HEK293 (cell line): ENCODE data around the gene AKAP12.
A peak's percentile ranks its signal among the peaks of the same experiment; 100 is the strongest.

Experiments used
- GFI1B ChIP-seq: fragments of 450-650 bp; formaldehyde crosslinking; IDR thresholded peaks from 2 replicates; pipeline ENCODE4 v1.5.1; 2016; ENCODE audit warnings: missing biosample characterization, missing genetic modification characterization
- GLIS1 ChIP-seq: fragments of 450-650 bp; formaldehyde crosslinking; IDR thresholded peaks from 2 replicates; pipeline ENCODE4 v1.5.1; 2016; ENCODE audit warnings: missing biosample characterization, missing genetic modification characterization
- GLIS2 ChIP-seq: fragments of 450-650 bp; formaldehyde crosslinking; IDR thresholded peaks from 2 replicates; pipeline ENCODE4 v1.5.1; 2016; ENCODE audit warnings: missing biosample characterization, missing genetic modification characterization
- INSM2 ChIP-seq: fragments of 450-650 bp; formaldehyde crosslinking; IDR thresholded peaks from 2 replicates; pipeline ENCODE4 v1.5.1; 2016; ENCODE audit warnings: missing biosample characterization, missing genetic modification characterization
- PRDM10 ChIP-seq: fragments of 450-650 bp; formaldehyde crosslinking; IDR thresholded peaks from 2 replicates; pipeline ENCODE4 v1.5.1; 2016; ENCODE audit warnings: missing biosample characterization, missing genetic modification characterization
- PRDM4 ChIP-seq: fragments of 450-650 bp; formaldehyde crosslinking; IDR thresholded peaks from 2 replicates; pipeline ENCODE4 v1.5.1; 2017; ENCODE audit warnings: missing biosample characterization, missing genetic modification characterization
- SP3 ChIP-seq: fragments of 450-650 bp; formaldehyde crosslinking; IDR thresholded peaks from 2 replicates; pipeline ENCODE4 v1.5.1; 2016; ENCODE audit warnings: missing biosample characterization, missing genetic modification characterization
- WT1 ChIP-seq: fragments of 450-650 bp; formaldehyde crosslinking; IDR thresholded peaks from 2 replicates; pipeline ENCODE4 v1.5.1; 2016; ENCODE audit warnings: missing biosample characterization, missing genetic modification characterization
- YY1 ChIP-seq: fragments of 450-650 bp; formaldehyde crosslinking; IDR thresholded peaks from 2 replicates; pipeline ENCODE4 v1.5.1; 2018; ENCODE audit warnings: missing biosample characterization, missing genetic modification characterization
- YY2 ChIP-seq: fragments of 450-650 bp; formaldehyde crosslinking; IDR thresholded peaks from 2 replicates; pipeline ENCODE4 v1.5.1; 2016; ENCODE audit warnings: missing biosample characterization, missing genetic modification characterization
- ZBTB21 ChIP-seq: fragments of 450-650 bp; formaldehyde crosslinking; IDR thresholded peaks from 2 replicates; pipeline ENCODE4 v1.5.1; 2017; ENCODE audit warnings: missing biosample characterization, missing genetic modification characterization
- ZBTB7A ChIP-seq: fragments of 450-650 bp; formaldehyde crosslinking; IDR thresholded peaks from 2 replicates; pipeline ENCODE4 v1.5.1; 2016; ENCODE audit warnings: low read depth, missing biosample characterization, missing genetic modification characterization
- ZBTB8A ChIP-seq: fragments of 450-650 bp; formaldehyde crosslinking; IDR thresholded peaks from 2 replicates; pipeline ENCODE4 v1.5.1; 2016; ENCODE audit warnings: missing biosample characterization, missing genetic modification characterization
- ZFP41 ChIP-seq: fragments of 450-650 bp; formaldehyde crosslinking; IDR thresholded peaks from 2 replicates; pipeline ENCODE4 v1.5.1; 2016; ENCODE audit warnings: missing biosample characterization, missing genetic modification characterization, borderline replicate concordance
- ZNF138 ChIP-seq: fragments of 450-650 bp; formaldehyde crosslinking; IDR thresholded peaks from 2 replicates; pipeline ENCODE4 v1.5.1; 2016; ENCODE audit warnings: missing biosample characterization, missing genetic modification characterization, borderline replicate concordance
- ZNF16 ChIP-seq: fragments of 450-650 bp; formaldehyde crosslinking; IDR thresholded peaks from 2 replicates; pipeline ENCODE4 v1.5.1; 2016; ENCODE audit warnings: low read depth, missing biosample characterization, missing genetic modification characterization
- ZNF169 ChIP-seq: fragments of 450-650 bp; formaldehyde crosslinking; IDR thresholded peaks from 2 replicates; pipeline ENCODE4 v1.5.1; 2016; ENCODE audit warnings: missing biosample characterization, missing genetic modification characterization
- ZNF202 ChIP-seq: fragments of 450-650 bp; formaldehyde crosslinking; IDR thresholded peaks from 2 replicates; pipeline ENCODE4 v1.5.1; 2016; ENCODE audit warnings: missing biosample characterization, missing genetic modification characterization, borderline replicate concordance
- ZNF23 ChIP-seq: fragments of 450-650 bp; formaldehyde crosslinking; IDR thresholded peaks from 2 replicates; pipeline ENCODE4 v1.5.1; 2016; ENCODE audit warnings: missing biosample characterization, missing genetic modification characterization, borderline replicate concordance
- ZNF280C ChIP-seq: fragments of 450-650 bp; formaldehyde crosslinking; IDR thresholded peaks from 2 replicates; pipeline ENCODE4 v1.5.1; 2016; ENCODE audit warnings: missing biosample characterization, missing genetic modification characterization
- ZNF302 ChIP-seq: fragments of 450-650 bp; formaldehyde crosslinking; IDR thresholded peaks from 2 replicates; pipeline ENCODE4 v1.5.1; 2016; ENCODE audit warnings: missing biosample characterization, missing genetic modification characterization, low read depth
- ZNF341 ChIP-seq: fragments of 450-650 bp; formaldehyde crosslinking; IDR thresholded peaks from 2 replicates; pipeline ENCODE4; 2016; ENCODE audit warnings: low read depth, missing biosample characterization, missing genetic modification characterization
- ZNF394 ChIP-seq: fragments of 450-650 bp; formaldehyde crosslinking; IDR thresholded peaks from 2 replicates; pipeline ENCODE4 v1.5.1; 2016; ENCODE audit warnings: missing biosample characterization, missing genetic modification characterization, mild to moderate bottlenecking, moderate library complexity, borderline replicate concordance
- ZNF423 ChIP-seq: fragments of 450-650 bp; formaldehyde crosslinking; IDR thresholded peaks from 2 replicates; pipeline ENCODE4 v1.5.1; 2016; ENCODE audit warnings: missing biosample characterization, missing genetic modification characterization
- ZNF426 ChIP-seq: fragments of 450-650 bp; formaldehyde crosslinking; IDR thresholded peaks from 2 replicates; pipeline ENCODE4 v1.5.1; 2017; ENCODE audit warnings: missing biosample characterization, missing genetic modification characterization, mild to moderate bottlenecking, inconsistent platforms, moderate library complexity
- ZNF544 ChIP-seq: fragments of 450-650 bp; formaldehyde crosslinking; IDR thresholded peaks from 2 replicates; pipeline ENCODE4 v1.5.0; 2017; ENCODE audit warnings: missing biosample characterization, missing genetic modification characterization
- ZNF585B ChIP-seq: fragments of 450-650 bp; formaldehyde crosslinking; IDR thresholded peaks from 2 replicates; pipeline ENCODE4 v1.5.1; 2016; ENCODE audit warnings: missing biosample characterization, missing genetic modification characterization
- ZNF596 ChIP-seq: fragments of 450-650 bp; IDR thresholded peaks from 2 replicates; pipeline ENCODE4 v1.5.0; 2018; ENCODE audit warnings: missing biosample characterization, mild to moderate bottlenecking, missing genetic modification characterization, moderate library complexity
- ZNF626 ChIP-seq: fragments of 450-650 bp; sonication (Bioruptor Pico); formaldehyde crosslinking; IDR thresholded peaks from 2 replicates; pipeline ENCODE4 v1.5.1; 2018; ENCODE audit warnings: missing biosample characterization, missing genetic modification characterization, inconsistent platforms
- ZNF785 ChIP-seq: fragments of 450-650 bp; formaldehyde crosslinking; IDR thresholded peaks from 2 replicates; pipeline ENCODE4 v1.5.1; 2016; ENCODE audit warnings: missing biosample characterization, missing genetic modification characterization

AKAP12 gene

GRCh38 chr6:151240036-151240685 is 394 bp downstream of the AKAP12 start (continued):
- TF ChIP-seq INSM2 (peak; percentile 65; the same call in 1 of the 2 replicates), ZNF280C (tag by site-specific recombination) (no peak), YY1 (tag by site-specific recombination) (peak; percentile 36; the same call in 1 of the 2 replicates), ZNF423 (no peak), PRDM4 (tag by site-specific recombination) (0 out of 2 replicates have a peak, but pooled peaks have one; percentile 13), ZFP41 (tag by site-specific recombination) (no peak), ZBTB21 (tag by site-specific recombination) (no peak), ZNF544 (tag by site-specific recombination) (no peak), ZNF585B (tag by site-specific recombination) (no peak), GLIS1 (tag by site-specific recombination) (no peak), GLIS2 (no peak), ZNF16 (tag by site-specific recombination) (no peak), SP3 (tag by site-specific recombination) (peak; percentile 72), ZNF23 (tag by site-specific recombination) (no peak), ZNF202 (tag by site-specific recombination) (no peak), ZNF426 (tag by site-specific recombination) (no peak), ZNF394 (tag by site-specific recombination) (peak; percentile 58; the same call in 1 of the 2 replicates), ZNF596 (tag by site-specific recombination) (no peak), PRDM10 (peak; percentile 85), ZNF626 (tag by site-specific recombination) (no peak), ZNF169 (tag by site-specific recombination) (no peak), YY2 (tag by site-specific recombination) (no peak), ZNF302 (no peak), WT1 (0 out of 2 replicates have a peak, but pooled peaks have one; percentile 33), ZNF341 (peak; percentile 42), ZBTB8A (tag by site-specific recombination) (peak; percentile 93), ZNF138 (no peak), GFI1B (tag by site-specific recombination) (no peak), ZNF785 (0 out of 2 replicates have a peak, but pooled peaks have one; percentile 54), ZBTB7A (tag by site-specific recombination) (no peak)
